GM21423 (cell line): ENCODE data around the gene HERC3.

Experiments
- ATAC-seq: cut with Tn5 transposase; IDR thresholded peaks from one replicate; pipeline ENCODE4 v1.9.1; 2021; ENCODE audit warnings: mild to moderate bottlenecking, moderate library complexity; ENCODE audit not compliant: unreplicated experiment

The HERC3 gene

DNA sequence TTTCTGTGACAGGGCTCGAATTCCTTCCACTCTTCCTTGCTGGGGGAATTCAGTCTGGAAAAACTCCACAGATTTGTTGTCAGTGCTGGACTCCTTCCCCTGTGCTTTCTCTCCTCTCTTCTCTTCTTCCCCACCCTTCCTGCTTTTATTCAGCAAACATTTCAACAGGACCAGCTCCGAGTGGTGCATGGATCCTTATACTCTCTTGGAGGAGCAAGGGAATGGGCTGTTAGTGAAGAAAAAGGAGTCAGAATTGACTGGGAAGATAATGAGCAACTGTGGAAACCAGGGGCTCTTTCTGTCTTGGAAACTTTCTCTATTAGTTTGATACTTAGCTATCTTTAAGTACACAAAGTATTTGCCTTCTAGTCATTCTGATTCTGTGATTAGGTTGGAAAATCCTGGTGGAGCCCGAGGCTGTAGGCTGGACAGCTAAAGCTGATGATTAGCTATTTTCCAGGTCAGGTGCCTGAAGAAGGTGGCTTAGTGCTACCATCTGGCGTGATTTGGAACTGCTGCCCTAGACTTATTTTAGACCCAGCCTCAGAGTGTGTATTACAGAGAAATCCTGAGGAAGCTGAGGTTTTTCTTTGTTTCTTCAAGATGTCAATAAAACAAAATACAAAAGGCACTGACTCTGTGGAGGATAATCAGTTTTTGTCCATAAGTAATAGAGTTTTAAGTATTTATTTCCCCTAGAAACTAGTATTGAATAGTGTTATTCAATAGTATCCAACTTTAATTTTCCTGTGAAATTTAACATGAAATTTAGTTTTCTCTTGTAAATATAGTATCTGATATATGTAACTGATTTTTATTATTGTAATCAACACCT, 67.0 kb downstream of the HERC3 start:
- peak; percentile 92 for ATAC-seq

DNA sequence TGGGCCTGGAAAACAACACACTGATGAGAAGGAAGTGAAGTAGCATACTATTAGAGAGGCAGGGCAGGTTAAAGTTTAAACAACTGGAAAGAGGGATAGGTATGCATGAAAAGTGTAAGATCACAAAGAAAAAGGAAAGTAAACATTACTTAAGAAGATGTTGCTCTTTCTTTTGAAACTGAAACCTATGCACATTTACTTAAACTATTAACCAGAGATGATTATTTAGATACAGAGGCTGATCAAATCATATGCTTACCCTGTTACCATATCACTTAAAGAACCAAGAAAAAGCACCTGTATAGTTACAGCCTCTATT, 67.6 kb downstream of the HERC3 start:
- no peak for ATAC-seq

DNA sequence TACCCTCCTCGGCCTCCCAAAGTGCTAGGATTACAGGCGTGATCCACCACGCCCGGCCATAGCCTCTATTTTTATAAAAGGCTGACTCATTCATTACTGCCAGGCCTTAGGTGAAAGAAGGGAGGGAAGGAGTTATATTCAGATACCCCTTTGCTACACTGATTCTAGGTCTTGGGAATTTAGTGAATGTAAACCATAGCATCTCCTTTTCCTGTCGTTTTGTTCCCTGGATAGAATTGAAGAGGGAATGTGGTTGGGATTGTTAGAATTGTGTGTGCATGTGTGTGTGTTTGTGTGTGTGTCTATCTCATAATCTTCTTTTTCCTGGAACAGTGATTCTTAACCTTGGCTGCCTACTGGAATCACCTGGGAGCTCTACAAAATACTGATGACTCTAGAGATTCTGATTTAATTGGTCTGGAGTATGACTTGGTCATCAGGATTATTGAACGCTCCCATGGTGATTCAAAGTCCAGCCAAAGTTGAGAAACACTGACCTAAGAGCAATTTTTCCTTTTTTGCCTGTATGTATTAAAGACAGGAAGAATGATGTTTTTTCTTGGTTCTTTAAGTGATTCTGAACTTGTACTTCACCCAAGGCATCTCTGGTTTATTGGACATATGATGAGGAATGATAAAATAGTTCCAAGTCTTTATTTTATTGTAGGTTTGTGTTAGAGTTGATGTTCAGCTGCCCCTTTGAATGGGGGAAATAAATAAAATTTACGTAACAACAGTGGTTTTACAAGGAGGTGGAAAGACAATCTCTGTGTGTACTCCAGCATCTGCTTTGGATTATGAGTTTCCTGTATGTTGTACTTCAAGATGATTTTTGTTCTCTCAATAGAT, 68.4 kb downstream of the HERC3 start:
- ATAC-seq = no peak

DNA sequence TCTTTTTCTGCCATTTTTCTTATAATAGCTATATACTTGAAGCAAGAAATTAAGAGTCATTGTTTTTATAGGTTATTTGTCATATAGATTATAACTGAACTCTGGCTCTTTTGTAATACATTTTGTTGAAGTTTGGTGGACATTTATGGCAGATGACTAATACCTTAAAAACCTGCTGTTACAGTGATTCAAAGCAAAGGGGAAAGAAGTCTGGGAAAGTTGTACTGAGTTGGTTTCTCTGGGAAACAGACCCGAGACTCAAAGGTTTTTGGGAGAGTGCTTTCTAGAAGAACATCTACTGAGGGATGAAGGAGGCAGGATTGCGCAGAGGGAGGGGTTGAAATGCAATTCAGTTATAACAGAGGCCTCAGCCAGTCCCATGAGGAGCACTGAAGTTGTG, 69.5 kb downstream of the HERC3 start:
- ATAC-seq = no peak

DNA sequence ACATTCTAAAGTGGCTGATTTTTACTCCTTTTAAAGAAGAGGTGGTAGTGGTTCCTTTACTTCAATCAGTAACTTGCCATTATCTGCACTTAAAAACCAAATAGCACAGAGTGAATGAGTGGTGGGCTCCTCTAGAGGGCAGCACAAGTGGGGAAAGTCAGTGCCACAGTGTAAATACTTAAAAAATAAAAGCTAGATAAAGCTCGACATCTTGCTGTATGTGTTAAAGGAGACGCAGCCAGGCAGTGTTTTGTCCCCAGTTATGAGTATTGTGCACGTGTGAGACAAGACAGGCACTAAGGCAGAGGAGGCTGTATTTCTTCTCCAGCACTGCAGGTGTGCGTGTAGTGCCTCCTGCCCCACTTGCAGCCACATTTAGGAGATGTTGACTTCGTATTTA, 80.7 kb downstream of the HERC3 start:
- peak; percentile 60 for ATAC-seq

DNA sequence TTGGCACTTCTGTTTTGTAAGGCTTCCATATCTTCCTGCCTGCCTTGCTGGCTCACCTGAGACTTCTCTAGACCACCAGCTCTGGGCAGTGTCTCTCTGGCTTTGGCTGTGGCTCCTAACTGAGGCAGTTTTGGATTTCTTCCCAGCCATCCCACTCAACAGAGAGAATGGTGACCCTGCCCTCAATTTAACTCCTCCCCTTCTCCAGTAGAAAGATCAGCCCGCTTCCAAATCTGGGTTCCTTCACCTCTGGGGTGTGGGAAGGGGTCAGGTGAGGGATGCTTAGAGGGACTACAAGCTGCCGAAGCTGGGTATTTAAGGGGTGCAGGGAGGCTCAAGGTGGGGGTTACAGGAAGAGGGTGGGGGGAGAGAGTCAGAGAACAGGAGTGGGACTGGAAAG, 81.6 kb downstream of the HERC3 start:
- no peak for ATAC-seq

DNA sequence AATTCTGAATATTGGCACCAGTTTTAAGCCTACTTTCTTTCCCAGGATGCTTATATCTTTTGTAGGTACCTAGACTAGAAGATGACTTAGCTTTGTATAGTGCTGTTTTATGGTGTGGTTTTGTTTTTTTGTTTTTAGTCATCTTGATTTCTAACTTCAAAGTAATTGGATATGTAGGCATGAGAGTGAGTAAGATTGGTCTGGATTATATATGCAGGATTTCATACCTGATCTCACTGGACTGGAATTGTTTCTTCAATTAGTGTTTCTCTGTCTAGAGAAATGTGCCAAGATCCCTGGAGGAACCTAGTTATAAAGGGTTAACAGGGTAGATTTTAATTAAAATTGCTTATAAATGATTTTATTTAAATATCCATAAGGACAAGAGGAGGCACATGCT, 82.3 kb downstream of the HERC3 start:
- ATAC-seq = no peak

DNA sequence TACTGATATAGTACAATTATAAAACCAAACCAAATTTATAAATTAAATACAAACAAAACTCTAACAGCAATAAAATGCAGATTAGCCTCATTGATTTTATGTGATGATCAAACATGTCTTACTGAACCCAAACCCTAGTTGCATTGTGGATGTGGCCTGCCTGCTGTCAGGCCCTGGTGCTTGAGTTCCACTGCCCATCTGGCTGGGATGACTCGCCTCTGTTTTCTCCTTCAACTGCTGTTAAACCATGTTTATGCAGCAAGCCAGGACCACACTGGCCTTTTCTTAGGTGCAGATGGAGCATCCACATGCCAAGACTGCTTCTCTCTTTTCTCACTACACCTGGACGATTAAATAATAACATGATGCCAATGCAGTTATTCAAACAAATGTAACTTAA, 82.7 kb downstream of the HERC3 start:
- ATAC-seq = no peak

DNA sequence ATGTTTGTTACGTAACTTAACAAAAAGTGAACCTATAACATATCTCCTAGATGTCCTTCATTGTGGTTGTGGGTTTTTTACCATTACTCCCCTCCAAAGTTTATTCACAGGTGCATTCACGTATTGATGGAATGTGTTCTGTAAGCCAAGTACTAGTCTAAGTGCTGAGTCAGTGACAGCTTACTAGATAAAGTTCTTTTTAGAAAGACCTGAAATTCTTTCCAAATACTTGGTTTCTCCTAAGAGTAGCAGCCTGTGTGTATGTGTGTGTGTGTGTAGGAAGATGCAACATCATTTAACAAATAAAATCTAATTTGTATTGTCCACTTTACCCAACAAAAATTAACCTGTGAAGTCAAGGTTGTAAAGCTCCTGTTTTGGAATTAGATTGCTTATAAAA, 83.3 kb downstream of the HERC3 start:
- no peak for ATAC-seq

DNA sequence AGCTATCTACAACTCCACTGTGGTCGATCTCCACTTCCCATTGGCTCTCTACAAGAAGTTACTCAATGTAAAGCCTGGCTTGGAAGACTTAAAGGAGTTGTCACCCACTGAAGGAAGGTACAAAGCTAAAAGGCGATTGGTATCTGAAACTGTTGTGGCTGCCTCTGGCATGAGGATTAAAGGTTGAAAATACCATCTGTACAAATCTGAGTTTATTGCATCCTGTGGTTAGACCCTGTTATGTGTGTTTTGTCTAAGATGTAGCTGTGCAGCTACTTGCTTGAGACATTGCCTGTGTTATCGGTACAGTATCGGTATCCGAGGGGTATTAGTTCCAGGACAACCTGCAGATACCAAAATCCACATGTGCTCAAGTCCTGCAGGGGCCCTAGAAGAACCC, 88.9 kb downstream of the HERC3 start:
- no peak for ATAC-seq

DNA sequence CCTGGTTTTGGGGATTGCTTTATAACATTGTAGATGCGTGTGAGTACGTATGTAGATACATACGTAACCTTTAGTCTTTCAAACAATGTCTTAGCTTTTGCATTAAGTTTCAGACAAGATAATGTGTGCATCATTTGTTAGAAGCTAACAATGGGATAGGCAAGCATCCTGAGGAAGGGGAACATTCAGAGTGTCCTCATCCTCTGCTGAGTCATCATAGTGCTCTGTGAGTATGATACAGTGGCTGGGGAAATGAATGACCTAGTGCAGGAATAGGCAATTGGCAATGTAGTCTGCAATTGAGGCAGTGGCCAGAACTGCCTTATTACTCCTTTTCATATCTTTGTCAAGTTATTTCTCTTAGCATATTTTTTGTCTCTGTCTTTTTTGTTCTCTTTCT, 98.1 kb downstream of the HERC3 start:
- ATAC-seq = no peak

DNA sequence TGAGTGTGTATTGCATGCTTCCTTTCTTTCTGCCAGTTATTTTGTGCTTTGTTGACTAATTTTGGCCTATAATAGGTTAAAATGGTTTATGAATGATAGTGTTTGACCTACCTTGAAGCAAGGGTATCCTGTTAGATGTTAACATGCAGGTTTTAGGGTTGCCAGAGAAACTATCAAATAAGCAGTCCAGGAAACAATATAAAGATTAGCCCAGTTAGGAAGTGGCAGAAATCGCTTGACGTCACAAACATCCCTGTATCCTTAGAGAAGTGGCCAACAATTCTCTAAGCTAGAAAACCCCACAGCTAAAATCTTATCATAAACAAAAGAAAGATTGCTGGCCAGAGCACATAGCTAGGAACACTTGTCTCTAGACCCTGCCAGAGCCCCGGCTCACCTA, 101.5 kb downstream of the HERC3 start:
- ATAC-seq = no peak

DNA sequence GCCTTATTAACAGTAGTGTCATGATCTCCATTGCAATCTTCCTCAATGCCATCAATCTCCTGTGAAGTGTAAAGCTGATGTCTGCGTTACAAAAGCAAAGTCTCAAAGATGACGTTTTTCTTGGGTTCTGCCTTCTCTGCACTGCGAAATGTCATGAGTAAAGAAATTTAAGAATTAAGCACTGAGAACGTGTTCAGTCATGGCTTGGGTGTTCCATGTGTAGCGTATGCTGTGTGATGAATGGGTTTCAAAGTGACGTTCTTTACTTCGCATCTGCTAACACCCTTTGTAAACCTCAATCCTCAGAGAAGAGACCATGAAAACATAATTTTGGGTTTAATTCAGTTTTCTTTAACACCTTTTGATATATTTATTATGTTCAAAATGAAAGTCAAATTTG, 104.3 kb downstream of the HERC3 start:
- no peak for ATAC-seq

DNA sequence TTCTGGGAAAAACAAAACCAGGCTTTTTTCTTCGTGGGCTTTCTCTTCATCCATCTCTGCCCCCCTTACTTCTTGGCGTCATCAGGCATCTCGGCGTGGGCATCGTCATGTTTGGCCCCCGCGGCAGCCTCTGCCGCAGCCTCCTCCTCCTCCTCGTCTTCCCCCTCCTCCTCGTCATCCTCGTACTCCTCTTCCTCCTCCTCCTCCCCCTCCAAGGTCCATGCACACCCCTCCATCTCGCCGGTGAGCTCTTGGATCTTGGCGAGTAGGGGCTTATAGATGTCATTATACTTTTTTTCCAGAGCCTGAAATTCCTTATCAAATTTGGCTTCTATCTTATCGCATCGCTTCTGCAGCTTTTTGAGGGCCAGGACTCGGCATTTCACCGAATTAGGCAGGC, 104.9 kb downstream of the HERC3 start:
- ATAC-seq = no peak

DNA sequence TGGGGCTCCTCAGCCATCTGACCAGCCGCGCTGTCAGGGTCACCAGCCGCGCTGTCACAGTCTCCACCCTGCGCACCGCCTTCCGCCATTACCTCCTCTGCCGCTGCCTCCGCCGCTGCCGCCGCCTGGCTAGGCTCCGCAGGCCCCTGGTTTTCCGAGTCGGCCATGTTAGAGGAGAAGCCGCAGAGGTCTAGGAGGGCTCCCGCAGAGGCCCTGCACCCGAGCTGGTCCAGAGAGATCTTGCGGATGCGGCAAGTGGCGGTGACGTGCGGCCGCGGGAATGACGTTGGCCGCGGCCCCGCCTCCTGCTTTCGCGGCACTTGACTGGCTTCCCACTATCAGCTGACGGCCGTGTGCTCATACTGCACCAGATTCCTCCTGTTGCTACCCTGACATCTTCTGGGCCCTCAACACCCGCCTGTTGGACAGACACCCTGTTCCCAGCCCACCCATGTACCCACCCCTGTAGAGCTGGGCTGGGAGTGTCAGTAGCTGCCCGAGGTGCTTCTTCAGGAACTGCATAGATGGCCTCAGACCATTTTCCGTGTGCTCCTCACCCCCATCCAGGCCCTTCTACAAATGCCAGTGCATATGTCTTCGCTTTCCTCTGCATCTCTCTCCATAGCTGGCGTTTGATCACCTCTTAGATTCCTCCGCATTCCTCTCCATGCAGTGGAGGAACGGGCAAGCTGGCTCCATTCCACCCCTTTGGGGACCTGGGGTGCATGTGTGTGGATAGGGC, 105.5 kb downstream of the HERC3 start, which contains the start of gene NAP1L5:
NAP1L5 (minus strand) TSS at position 242 of the 742 bp plus-strand sequence; CDS start at position 167, 75 bp downstream.
- ATAC-seq = peak; percentile 87

DNA sequence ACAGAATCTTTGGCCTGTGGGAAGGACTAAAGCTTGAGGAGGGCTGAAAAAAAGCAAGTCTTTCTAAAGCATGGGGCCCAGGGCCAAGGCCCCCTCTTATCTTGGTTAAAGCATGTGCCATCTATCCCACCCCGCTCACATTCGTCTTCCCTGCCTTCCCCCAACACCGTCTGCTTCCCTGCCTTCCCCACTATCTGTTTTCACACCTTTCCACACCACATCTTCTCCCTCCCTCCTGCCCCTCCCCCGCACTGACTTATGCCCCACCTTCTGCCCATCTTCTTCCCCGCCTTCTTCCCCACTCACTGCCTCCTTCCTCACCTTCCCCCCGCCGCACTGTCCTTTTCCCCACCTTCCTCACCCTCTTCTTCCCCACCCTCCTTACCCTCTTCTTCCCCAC, 106.2 kb downstream of the HERC3 start:
- ATAC-seq = no peak

DNA sequence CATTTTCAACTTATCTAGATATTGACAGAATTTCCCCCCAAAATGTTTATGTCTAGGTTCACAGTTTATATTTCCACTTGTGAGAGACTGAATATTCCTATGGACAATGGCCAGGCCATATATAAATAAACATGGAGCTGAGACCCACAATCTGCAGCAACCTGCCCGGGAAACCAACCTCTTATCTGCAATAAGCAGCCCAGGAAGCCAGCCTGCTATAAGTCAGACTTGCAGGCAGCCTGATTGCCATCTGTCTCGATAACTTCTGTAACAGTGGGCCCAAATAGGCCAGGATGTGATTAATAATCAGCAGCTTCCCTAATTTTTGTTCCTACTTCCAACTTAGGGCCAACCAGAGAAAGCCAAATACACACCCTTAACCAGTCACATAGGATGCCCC, 110.5 kb downstream of the HERC3 start:
- ATAC-seq = no peak

DNA sequence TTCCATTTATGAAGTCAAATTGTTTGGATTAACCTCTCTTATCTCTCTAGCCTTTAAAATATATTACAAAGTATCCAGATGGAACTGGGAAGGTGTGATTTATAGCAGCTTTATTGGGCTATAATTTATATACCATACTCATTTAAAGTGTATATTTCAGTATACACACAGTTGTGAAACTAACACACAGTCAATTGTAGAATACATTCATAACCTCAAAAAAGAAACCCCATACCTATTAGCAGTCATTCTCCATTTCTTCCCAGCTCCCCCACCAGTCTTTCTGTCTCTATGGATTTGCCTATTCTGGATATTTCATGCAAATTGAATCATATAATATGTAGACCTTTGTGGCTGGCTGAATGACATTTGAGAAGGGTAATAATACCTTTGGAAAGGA, 112.9 kb downstream of the HERC3 start:
- no peak for ATAC-seq

DNA sequence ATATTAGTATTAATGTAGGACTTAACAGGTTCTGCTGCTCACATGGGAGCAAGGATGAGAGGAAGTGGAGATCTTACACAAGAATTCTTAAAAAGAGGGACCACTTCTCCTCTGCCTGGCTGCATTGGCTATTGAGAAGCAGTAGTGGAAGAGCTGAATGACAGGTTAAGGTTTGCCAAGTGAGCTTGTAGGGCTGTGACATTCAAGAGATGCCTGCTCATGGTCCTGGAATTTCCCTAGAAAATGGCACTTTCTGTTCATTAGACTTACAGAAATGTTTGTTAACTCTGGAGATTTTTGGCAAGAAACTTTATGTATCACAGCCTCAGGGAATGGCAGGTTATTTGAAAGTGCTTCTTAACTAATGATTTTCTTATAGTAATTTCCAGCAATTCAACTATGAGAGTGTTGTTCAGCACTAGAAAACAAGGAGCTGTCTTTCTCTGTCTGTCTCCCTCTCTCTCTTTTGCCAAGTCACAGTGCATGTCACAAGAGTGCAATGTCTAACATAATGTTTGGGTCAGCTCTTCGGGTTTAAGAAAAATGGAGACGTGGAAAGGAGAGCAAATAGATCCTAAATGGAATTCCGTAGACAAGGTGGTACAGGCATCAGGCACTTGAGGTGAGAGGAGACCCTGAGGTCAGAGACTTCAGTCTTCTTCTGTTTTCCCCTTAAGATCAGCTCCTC, 113.7 kb downstream of the HERC3 start:
- no peak for ATAC-seq

DNA sequence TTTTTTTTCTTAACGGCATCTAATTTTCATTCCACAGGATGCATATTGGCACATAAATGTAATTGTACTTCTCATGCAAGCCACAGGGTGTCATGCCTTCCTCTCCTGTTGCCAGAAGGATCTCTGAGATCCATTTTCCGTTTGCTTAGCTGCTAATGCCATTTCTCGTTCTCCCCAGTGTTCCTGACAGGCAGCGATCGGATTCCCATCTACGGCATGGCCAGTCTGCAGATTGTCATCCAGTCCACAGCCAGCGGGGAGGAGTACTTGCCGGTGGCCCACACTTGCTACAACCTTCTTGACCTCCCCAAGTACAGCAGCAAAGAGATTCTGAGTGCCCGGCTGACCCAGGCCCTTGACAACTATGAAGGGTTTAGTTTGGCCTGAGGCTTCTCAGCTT, 114.3 kb downstream of the HERC3 start:
- ATAC-seq = no peak

DNA sequence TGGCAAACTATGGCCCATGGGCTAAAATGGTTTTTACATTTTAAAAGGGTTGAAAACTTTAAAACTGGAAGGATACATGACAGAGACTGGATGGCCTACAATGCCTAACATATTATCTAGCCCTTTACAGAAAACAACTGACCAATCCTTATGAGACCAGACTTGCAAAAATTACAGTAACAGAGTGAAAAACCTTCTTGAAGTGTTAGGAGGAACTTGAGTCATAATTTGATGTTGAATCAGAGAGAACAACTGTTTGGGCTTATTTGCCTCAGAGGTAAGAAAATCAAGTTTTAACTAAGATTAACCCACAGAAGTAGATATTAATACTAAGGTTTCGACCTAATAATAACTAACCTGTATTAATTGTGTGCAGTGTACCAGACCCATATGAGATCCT, 117.7 kb downstream of the HERC3 start:
- no peak for ATAC-seq
